Measurements from ENCODE around the gene EFNA3. TPM values are rescaled to one million over a fixed set of nuclear protein-coding genes. Genes with fewer than 3 reads are reported as not detected.

The EFNA3 gene
- polyA plus RNA-seq, 1 donor: 6.1 TPM

DNA sequence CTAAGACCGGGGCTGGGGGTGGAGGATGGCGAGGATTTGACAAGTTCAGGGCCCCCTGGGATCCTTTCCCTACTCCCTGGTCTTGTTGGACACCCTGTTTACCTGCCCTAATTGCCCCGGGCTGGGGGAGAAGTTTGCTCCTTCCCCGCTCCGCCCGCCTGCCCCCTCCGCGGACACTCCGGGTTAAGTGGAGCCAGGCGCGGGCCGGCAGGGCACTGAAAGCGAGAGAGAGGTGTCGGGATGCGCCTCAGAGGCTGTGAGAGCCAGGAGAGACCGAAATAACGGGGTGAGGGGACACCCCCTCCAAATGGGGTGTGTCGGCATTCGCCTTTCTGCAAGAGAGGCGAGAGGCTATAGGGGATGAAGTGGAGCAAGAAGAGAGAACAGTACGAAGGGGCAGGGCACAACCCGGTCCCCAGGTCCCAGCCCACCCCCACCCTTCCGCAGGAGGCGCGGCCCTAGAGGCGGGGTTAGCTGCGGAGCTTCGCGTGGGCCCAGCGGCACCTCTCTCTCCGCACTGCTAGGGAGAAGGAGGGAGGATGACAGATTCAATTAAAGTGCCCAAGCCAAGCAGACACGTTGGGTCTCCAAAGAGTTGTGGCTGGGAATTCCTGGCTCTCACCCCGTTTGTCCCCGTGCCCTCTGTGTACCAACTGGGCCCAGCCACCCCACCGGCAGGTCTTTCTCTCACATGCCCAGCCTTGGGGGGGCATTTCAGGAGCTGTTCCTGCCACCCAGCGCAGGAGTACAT, 3.8 kb downstream of the EFNA3 start:
- DNase-seq: no peak

DNA sequence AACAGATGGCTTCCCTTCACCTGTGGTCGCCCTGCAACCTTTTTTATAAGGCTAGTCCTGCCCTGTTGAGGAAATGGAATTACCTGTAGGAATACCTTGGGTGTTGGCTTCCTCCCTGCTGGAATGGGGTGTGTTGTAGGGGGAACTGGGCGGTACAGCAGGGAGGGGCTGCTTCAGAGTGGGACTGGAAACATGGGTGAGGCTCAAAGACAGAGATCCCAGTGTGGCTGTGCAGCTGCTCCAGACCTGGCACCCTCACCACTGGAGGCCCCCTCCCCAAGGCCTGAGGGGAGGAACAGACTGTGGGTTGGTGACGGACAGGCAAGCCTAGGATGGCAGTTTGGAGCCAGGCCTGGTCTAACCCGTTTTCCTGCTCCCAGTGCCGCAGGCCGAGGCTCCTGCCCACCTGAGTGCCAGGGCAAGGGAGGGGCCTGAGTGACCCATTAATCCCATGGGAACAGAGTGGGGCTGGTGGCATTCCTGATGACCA, 4.5 kb downstream of the EFNA3 start:
- no peak for DNase-seq

DNA sequence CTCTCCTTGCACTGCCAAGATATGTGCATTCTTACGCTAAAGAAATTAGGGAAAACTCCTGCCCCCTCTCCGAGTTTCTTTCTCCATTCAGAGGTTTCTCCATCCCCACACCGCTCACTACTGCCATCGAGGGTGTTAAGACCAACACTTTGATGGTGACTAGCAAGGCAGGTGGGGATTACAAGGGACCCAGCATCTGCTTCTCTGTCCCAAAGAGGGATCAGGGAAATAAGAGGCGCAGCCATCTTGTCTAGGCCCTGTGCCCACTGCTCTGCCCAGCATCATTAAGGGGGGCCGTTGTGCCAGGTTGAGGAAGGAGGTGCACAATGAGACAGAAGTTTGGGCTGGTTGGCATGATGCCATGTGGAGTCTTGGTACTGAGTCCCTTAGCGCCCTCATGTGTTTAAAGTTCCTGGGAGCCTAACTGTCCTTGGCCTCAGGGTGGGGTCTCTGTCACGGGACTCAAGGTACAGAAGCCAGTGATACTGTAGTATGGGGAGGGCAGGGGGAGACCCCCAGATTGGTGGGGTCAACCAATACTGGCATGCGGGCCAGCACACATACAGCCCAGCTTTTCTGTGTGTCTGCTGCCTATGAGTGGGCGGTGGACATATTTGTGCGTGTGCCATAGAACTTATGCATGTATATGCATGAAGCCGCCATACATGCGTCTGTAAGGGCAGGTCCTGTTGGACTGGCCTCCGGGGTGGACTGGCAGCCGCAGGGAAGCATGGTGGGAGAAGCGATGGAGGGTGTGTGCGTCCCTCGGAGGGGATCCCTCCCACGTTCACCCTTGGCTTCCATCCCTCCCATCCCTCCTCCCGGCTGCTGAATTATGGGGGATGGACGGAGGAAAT, 5.5 kb downstream of the EFNA3 start:
- DNase-seq: no peak

DNA sequence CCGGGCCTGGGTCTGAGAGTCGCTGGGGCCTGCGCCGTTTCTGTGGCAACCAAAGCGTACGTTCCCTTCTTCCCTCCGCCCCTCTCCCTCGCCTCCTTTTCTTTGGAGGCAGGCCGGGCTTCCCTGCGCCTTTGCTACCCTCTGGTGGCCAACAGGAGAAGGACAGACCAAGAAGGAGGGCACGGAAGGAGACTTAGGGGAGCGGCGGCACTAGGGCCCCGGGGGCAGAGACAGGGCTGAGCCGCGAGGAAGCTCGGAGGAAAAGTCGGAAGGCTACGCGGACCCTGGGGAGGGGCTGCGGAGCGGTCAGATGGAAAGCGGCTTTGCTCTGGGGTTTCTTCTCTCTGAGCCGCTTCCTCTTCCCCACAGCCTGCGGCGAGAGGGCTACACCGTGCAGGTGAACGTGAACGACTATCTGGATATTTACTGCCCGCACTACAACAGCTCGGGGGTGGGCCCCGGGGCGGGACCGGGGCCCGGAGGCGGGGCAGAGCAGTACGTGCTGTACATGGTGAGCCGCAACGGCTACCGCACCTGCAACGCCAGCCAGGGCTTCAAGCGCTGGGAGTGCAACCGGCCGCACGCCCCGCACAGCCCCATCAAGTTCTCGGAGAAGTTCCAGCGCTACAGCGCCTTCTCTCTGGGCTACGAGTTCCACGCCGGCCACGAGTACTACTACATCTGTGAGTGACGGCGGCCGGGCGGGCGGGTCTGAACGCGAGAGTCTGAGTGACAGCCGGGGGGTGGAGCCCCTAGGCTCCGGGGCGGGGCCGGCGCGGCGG, 6.3 kb downstream of the EFNA3 start:
- peak; percentile 99 for DNase-seq

DNA sequence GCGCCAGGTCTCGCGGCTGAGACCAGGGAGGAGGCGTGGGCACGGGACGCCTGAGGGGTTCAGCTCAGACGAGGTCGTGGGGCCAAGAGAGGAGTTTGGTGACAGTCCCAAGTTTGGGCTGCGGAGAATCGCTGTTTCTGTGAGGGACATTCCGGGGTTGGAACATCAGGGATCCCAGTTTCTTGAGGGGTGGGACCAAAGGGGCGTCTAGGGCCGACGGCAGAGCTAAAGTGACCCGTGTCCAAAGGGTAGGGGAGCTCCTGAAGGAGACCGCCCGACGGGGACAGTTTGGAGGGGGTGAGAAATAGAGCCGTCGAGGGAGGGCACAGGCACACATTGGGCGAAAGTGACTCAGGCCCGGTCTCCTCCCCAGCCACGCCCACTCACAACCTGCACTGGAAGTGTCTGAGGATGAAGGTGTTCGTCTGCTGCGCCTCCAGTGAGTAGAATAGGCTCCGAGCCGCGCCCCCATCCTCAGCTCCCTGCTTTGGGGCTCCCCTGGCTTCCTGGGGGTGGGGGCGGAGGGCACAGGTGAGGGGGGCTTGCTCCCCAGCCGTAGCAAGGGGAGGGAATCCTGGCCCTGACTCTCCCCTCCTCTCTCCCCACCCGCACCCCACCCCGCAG, 7.0 kb downstream of the EFNA3 start:
- no peak for DNase-seq

DNA sequence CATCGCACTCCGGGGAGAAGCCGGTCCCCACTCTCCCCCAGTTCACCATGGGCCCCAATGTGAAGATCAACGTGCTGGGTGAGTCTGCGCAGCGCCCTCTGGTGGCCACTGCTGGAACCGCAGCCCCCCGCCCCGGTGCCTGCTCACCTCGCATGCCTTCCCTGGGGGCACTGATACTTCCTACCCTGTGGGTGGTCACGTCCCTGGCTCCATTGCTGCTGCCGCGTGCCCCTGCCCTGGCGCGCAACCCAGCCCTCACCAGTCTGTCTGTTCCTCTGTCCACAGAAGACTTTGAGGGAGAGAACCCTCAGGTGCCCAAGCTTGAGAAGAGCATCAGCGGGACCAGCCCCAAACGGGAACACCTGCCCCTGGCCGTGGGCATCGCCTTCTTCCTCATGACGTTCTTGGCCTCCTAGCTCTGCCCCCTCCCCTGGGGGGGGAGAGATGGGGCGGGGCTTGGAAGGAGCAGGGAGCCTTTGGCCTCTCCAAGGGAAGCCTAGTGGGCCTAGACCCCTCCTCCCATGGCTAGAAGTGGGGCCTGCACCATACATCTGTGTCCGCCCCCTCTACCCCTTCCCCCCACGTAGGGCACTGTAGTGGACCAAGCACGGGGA, 7.6 kb downstream of the EFNA3 start:
- no peak for DNase-seq

DNA sequence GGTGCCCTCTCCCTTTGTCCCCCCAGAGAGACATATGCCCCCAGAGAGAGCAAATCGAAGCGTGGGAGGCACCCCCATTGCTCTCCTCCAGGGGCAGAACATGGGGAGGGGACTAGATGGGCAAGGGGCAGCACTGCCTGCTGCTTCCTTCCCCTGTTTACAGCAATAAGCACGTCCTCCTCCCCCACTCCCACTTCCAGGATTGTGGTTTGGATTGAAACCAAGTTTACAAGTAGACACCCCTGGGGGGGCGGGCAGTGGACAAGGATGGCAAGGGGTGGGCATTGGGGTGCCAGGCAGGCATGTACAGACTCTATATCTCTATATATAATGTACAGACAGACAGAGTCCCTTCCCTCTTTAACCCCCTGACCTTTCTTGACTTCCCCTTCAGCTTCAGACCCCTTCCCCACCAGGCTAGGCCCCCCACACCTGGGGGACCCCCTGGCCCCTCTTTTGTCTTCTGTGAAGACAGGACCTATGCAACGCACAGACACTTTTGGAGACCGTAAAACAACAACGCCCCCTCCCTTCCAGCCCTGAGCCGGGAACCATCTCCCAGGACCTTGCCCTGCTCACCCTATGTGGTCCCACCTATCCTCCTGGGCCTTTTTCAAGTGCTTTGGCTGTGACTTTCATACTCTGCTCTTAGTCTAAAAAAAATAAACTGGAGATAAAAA, 8.4 kb downstream of the EFNA3 start:
- no peak for DNase-seq

DNA sequence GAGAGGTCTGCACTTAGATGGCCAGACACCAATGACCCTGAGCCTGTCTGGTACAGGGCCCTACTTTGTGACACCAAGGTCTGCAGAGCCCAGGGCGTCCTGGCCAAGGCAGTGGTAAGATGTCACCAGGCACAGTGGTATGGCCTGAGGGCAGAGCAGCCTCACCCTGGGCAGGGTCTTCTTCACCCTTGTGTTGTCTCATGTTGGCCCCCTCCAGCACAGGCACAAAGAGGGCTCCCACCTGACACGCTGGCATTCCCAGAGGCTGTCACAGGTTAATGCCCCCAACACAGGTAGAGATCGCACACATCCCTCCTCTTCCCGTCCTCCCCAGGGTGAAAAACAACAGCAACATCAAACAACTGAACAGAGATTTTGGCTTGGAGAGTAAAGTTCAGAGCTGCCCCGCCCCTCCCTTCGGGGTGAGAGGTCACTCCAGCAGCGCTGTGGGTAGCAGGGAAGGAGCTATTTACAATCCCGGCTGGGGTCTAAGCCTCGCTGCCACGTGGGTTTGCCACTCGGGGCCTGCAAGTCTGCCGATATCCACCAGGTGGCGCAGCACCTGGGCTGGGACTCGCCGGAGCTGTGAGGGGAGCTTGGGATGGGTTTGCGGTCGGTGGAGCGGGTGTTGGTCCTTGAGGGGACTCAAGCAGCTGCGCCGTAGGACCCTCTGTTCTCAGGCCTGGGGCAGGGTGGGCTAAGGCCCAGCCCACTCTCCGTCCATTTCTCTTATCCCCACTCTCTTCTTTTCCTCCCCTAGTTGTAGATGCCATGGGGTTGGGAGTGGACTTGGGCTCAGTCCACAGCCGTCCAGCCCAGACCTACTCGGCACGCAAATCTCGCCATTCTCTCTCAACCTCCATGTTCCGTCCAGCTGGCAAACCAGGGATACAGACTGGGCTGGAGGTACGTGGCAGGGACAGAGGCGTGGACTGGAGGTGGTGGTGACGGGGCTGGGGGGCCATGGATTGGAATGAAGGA, 12.7 kb downstream of the EFNA3 start:
- DNase-seq: no peak

DNA sequence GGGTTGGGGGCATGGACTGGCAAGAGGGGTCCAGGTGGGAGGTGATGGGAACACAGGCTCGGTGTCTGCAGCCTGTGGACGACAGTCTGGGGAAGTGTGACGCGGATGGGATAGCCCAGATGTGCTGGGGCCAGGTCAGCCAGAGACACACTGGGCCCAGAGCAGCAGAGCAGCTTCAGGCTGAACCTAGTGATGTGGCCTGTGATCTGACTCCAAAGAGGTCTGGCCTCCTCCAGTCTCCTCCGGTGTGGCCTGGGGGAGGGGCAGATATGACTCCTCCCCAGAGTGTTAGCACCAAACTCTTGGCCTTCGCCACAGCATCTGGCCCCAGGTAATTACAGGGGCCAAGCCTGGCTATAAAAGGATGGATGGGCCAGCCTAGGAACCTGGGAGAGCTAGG, 13.5 kb downstream of the EFNA3 start:
- no peak for DNase-seq

DNA sequence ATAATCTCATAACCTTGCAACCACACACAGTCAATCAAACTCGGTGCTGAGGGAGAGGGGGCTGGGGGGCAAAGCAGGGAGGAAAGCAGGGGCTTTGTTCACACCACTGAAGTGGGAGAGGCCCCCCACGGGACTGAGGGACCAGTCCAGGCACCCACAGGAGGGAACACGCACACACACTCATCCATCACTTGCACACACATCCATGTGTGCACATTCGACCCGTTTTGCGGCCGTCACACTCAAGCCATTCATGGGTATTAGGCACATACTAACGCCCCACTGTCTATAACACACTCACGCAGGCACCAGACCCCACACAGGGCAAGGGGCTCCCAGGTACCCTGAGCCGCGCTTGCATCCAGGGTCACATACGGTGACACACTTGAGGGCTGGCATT, 14.0 kb downstream of the EFNA3 start:
- DNase-seq: no peak

DNA sequence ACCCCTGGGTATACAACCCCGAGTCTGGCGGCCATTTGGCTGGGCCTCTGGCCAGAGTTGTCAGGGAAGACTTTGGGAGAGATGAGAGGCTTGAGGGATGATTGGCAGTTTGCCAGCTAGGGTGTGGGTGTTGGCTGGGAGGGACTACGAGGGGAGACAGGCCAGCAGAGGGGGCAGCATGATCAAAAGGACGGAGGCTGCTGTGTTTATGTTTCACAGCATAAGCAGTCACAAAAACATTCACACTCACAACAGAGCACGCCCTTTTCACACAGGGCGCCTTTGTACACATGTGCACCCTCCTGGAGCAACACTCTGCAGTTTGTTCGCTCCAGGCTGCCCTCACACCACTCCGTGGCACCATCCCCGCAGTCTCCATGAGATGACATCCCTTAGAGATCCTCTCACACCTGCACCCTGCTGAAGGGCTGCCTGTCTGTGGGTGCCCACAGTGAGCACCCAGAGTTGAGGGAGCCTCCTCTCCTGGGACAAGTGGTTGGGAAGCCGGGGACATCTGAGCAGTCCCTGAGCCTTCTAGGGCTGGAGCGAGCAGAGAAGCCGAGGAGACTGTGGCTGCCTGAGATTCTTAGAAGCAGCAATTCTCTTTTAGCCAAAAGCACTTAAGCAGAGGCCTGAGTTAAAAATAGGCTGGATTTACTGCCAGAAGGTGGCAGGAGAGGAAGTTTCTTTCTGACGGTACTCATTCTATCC, 15.4 kb downstream of the EFNA3 start:
- DNase-seq: no peak

DNA sequence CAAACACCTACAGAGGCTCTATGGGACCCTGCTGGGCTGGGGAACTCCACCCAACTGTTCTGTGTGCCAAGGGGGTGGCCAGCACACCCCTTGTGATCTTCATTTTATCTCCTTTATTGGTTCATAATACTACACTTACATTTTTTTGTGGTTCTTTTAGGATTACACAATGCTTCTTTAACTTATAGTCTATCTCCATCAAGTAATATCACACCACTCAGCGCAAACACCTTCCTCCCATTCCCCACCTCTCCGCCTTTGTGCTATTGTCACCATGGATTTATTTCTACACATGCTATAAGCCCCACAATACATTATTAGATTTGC, 15.9 kb downstream of the EFNA3 start:
- DNase-seq: no peak

DNA sequence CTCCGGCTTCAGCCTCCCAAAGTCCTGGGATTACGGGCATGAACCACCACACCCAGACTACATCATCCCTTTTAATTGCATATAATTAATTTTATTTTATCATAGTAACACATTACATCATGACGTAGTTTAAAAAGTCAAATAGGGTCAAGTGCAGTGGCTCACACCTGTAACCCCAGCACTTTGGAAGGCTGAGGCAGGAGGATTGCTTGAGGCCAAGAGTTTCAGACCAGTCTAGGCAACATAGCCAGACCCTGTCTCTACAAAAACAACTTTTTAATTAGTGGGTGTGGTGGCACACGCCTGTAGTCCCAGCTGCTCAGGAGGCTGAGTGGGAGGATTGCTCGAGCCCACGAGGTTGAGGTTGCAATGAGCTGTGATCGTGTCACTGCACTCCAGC, 20.7 kb downstream of the EFNA3 start:
- no peak for DNase-seq

DNA sequence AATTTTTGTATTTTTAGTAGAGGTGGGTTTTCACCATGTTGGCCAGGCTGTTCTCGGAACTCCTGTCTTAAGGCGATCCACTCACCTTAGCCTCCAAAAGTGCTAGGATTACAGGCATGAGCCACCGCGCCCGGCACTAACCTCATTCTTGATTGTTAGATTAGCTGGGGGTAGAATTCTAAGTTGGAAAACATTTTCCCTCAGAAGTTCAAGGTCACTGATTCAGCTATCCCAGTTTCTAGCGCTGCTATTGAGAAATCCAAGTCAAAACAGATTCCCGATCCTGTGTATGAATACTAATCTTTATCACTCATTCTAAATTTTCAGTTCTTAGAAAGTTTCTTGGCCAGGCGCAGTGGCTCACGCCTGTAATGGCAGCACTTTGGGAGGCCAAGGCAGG, 24.7 kb downstream of the EFNA3 start:
- DNase-seq: no peak

DNA sequence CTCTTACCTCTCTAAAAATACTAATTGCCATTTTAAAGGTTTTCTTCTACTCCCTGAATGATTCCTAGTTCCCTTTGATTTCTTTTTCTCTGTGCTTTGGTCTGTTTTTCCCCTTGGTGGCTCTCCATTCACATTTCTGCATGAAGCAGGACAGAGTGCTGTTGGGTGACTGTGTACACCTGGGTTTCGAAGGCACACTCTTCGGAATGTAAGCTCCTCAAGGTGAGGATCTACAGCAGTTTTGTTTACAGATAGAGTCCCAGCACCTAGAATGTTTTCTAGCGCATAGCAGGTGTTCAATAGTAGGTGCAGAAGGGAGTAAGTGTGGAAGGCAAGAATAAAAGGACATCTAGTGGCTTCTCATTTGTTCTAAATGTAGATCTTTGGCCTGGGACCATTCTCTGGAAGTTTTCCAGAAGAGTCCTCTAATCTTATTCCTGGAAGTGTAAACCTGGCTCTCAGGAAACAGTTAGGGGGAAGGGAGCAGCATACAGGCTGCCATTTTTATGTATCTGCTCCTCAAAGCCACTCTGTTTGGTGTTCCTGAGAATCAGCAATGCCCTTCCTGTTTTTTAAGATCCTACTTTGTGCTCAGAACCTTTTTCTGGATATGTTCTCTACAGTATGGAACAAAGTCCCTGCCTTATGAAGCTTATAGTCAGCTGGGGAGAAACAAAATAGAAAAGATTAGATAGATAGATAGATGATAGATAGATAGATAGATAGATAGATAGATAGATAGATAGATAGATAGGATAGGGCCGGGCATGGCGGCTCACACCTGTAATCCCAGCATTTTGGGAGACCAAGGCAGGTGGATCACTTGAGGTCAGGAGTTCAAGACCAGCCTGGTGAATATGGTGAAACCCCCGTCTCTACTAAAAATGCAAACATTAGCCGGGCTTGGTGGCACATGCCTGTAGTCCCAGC, 26.2 kb downstream of the EFNA3 start:
- no peak for DNase-seq

DNA sequence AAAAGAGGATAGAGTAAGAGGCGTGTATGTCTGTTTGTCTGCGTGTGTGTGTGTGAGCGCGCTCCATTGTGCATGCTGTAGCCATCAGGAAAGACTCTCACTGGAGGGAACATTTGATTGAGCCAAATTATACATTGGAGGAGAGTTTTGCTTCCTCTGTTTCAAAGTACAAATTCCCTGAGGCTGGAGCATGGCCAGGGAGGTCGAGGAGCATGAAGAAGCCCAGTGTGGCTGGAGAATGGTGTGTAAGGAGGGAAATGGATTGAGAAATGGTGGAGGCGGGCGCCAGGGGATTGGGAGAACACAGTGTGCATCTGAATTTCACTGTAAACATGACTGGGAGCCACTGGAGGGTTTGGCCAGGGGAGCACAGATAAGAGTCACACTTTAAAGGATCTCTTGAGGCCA, 27.0 kb downstream of the EFNA3 start:
- DNase-seq: no peak

DNA sequence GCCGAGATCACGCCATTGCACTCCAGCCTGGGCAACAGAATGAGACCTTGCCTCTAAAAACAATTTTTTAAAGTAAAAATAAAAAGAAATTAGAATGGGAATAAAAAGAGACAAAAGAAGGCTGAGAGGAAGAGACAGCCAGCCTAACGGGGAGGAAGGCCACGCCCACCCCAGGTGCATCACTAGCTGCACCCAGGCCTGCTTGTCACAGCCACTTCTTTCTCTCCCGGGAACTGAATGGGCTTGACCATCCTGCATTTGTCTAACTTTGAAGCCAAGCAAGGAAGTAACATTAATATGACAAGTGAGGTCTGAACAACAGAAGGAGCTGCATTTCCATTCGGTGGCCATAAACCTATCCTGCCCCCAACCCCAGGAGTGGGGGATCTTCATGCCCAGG, 28.2 kb downstream of the EFNA3 start:
- no peak for DNase-seq
